ENCODE results near the gene WDFY2.

- TF ChIP-seq CTCF (IDR thresholded peaks at IDR 0.05), result no peak
- no peak for TF ChIP-seq POLR2A (IDR thresholded peaks at IDR 0.05)
- no peak for TF ChIP-seq EP300 (IDR thresholded peaks at IDR 0.05)
- no peak for TF ChIP-seq POLR2AphosphoS5 (IDR thresholded peaks at IDR 0.05)
Observed at GRCh38 chr13:51714663-51715168, 130.5 kb downstream of the WDFY2 start.

Data from stomach (tissue), 4 donors.